GM03348 (cell line): ENCODE data around the gene DGCR2.
"Not testable (repeated sequence)": the region's sequence is repeated elsewhere in the genome, so short reads cannot be mapped to it uniquely, and the experiment has no call there.

Experiments used
- DNase-seq: peaks from one replicate; pipeline ENCODE4 v3.0.0; 2012; ENCODE audit warnings: low spot score

Gene DGCR2

DNA sequence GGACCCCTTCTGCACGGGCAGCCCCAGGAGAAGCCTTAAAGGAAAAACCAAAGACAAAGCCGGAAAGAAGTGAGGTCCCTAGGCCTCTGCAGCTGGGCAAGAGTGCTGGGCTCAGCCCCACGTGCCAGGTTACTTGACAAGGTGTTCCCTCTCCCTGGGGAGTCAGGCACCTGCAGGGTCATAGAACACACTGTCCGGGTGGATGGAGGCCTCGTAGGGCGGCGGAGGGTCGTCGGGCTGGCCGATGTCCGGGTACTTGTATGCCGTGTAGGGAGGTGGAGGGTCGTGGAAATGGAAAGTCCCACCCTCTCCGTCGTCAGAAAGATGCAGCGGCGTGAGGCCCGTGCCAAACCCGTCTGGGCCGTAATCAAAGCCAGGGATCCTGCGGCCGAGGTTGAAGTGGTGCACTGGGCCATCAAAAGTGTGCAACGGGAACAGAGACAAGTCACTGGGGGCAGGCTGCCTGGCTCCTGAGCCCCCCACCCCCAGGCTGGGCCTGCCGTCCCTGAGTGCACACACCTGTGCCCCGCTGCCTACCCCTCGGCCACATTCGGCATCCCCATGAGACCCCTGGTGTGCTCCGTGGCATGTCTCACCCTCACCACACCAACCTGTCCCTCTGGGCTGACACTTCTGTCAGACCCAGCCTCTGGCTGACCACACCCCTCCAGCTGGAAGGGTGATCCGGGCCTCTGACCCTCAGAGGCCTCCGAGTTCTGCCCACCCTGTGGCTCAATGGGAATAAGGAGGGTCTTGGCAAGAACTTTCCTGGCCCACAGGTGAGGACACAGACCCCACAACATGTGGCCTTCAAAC, 81.1 kb downstream of the DGCR2 start:
- DNase-seq, result no peak

GRCh38 chr22:19040391-19040861, 81.8 kb downstream of the DGCR2 start:
- DNase-seq, result no peak

DNA sequence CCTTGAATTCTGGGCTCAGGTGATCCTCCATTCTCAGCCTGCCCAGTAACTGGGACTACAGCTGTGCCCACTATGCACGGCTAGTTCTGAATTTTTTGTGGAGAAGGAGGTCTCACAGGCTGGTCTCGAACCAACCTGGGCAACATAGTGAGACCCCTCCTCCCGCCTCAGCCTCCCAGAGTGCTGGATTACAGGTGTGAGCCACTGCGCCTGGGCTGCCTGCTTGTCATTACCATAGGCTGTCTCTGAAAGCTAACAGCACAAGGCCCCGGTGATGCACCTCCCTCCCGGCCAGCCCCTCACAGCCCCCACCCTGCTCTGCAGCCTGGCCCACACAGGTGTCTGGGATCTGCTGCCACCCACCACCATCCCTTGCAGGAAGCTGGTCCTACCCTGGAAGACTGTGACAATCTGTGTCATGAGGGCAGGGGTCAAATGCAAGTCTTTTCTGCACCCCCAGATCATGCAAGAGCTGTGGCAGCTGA, 82.4 kb downstream of the DGCR2 start:
- no peak for DNase-seq

GRCh38 chr22:19039448-19039780, 82.8 kb downstream of the DGCR2 start:
- DNase-seq, result no peak

DNA sequence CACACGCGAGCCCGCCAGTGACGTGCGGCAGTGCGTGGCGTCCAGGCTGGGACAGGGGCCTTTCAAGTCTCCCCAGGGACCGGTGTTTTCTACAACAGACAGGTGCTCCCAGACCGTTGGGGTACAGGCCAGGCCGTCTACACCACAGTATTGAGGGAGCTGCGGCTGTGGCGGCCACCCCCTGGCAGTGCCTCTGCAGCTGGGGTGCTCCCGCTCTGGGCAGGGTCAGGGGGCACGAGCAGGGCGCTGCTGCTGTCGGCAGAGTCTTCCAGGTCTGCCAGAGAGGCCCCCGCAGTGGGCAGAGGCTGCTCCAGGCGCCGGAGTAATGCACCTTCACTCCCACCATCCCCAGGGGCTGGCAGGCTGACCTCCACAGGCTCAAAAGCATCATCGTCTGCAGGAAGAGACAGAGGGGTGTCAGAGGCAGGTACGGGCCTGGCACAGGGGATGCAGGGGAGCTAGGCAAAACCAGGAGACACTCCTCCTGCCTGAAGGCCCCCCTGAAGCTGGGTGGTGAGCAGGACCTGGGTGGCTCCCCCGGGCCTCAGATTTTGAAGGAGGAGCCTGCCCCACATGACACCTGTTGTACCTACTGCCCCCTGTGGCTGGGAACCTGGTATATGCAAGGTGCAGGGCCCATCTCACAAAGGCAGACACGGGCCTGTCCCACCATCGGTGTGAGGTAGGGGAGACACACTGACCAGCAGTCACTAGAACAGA, 83.3 kb downstream of the DGCR2 start:
- no peak for DNase-seq

DNA sequence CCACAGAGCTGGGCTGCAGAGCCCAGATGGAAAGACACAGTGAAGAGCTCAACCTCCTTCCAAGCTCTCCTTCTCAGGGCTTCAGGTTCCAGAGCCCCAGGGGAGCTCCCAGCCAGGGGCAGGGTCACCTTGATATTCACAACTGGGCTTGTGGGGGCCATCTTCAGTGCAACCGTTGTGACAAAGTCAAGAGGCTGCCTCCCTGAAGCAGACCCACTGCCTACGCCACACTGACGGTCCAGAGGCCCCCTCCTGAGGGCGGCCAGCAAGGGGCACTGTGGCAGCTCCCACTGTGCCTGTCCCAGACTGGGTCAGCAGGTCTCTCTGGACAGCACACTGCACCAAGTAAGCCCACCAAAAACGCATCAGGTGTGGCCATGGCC, 84.1 kb downstream of the DGCR2 start:
- no peak for DNase-seq

GRCh38 chr22:19037282-19038163, 84.7 kb downstream of the DGCR2 start:
- no peak for DNase-seq

GRCh38 chr22:19036523-19037273, 85.5 kb downstream of the DGCR2 start:
- DNase-seq, result no peak

GRCh38 chr22:19036229-19036522, 86.0 kb downstream of the DGCR2 start:
- DNase-seq, result no peak

- no peak for DNase-seq
These were observed 86.6 kb downstream of the DGCR2 start for GRCh38 chr22:19035474-19036228.

DNA sequence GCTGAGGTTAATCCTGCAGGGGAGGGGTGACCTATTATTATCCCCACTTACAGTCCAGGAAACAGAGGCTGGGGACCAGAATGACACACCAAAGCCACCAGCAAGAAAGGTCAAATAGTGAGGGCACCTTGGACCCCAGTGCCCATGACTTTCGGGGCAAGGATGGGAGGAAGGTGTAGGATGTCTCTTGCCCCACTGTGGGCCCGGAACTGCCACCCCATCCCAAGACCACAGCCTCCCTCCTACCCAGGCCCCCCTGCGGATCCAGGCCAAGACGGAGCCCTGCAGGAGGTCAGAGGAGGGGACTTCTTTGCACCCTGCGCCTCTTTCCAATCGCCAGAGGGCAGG, 87.1 kb downstream of the DGCR2 start:
- DNase-seq, result not testable (repeated sequence)

GRCh38 chr22:19034724-19035120, 87.5 kb downstream of the DGCR2 start:
- not testable (repeated sequence) for DNase-seq

- DNase-seq, result not testable (repeated sequence)
These were observed 88.0 kb downstream of the DGCR2 start for GRCh38 chr22:19034031-19034723.

- not testable (repeated sequence) for DNase-seq
These were observed 88.7 kb downstream of the DGCR2 start for GRCh38 chr22:19033568-19033905.

GRCh38 chr22:19032898-19033567, 89.2 kb downstream of the DGCR2 start:
- DNase-seq, result not testable (repeated sequence)

DNA sequence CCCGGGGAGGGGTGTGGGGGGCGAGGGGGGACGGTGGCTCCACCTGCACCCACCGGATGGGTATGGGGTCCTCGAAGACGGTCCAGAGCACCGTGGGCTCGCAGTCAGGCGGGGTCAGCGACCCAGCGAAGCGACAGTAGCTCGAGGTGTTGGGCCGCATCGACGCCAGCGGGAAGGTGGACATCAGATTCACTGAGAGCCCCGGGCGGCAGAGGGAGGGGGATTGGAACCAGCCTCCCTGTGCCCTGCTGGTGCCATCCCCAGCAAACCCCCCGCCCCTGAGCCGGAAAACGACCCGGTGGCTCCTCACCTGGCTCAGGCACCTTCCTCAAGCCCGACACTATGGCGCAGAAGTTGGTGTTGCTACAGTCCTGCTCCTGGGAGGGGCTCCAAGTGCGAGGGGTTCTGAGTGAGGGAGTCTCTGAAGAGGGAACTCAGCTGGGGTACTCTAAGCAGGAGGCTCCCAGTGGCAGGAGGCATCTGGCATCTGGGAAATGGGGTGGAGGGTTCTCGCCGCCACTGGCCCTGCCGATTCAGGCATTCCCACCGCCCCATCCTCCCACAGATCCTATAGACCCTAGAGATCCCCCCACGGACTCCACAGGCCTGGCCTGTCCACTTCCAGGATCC, 89.9 kb downstream of the DGCR2 start:
- DNase-seq, result not testable (repeated sequence)

DNA sequence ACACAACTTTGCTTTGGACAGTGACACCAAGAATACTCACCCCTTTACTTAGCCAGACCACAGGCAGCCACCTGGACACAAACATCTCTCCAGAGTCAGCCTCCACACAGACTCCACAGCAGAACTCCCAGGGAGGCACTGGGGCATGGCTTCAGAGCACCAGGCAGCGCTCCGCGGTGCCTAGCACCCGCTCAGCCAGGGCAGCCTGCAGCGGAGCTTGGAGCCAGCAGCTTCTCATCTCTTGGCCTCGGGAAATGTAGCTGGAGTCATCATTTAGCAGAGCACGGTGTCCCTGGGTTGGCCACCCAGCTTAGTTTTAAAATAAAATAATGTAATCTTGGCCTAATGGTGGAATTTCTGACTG, 91.3 kb downstream of the DGCR2 start:
- DNase-seq, result not testable (repeated sequence)

- not testable (repeated sequence) for DNase-seq
These were observed 91.9 kb downstream of the DGCR2 start for GRCh38 chr22:19030226-19030888.
